Activated CD4-positive, alpha-beta T cell treated with anti-CD3 and anti-CD28 coated beads, Interleukin-10, Interleukin-2, amounts not matched to agents 100 ng/mL and 50 ng/mL, durations not matched to agents 16 hours and 8 hours (primary cell): ENCODE measurements around the gene NECTIN2.
"Not testable (repeated sequence)": the region's sequence is repeated elsewhere in the genome, so short reads cannot be mapped to it uniquely, and the experiment has no call there.

Source experiments
- DNase-seq: peaks from one replicate; pipeline ENCODE4 v3.0.0-alpha.2; 2020

Gene NECTIN2

DNA sequence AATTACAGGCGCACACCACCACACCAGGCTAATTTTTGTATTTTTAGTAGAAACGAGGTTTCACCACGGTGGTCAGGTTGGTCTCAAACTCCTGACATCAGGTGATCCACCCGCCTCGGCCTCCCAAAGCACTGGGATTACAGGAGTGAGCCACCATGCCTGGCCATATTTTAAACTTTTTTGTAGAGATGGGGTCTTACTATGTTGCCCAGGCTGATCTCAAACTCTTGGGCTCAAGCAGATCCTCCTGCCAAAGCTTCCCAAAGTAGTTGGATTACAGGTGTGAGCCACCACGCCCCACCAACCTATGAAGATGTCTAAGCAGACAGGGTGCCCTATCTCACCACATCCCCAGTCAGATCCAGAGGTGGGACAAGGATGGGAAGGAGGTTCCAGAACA is 65.8 kb downstream of the NECTIN2 start:
- not testable (repeated sequence) for DNase-seq

DNA sequence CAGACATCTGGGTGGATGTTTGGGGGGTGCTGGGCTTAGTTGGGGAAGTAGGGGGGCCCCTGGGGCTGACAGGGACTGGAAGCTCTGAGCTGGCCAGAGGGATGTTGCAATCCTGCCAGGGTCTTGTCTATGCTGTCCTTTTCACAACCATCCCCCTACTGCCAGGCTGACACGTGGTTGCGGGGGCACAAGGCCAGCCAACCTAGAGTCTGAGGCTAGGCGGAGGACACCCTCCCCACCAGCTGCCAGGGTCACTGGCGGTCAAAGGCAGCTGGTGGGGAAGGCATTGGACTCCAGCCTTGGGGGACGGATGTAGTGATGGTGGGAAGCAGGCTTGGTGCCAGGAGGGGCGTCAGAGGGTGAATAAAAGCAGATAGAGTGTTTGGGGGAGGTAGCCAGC is 66.8 kb downstream of the NECTIN2 start:
- DNase-seq = no peak

GRCh38 chr19:44913512-44914432 is 67.7 kb downstream of the NECTIN2 start:
- not testable (repeated sequence) for DNase-seq

- peak; percentile 89 for DNase-seq
Measured at GRCh38 chr19:44914433-44915206, 68.5 kb downstream of the NECTIN2 start, which contains the start of gene APOC1. Gene APOC1, plus strand, starts transcription at chr19:44914608. Its CDS starts 284 bp downstream, at chr19:44914892.

DNA sequence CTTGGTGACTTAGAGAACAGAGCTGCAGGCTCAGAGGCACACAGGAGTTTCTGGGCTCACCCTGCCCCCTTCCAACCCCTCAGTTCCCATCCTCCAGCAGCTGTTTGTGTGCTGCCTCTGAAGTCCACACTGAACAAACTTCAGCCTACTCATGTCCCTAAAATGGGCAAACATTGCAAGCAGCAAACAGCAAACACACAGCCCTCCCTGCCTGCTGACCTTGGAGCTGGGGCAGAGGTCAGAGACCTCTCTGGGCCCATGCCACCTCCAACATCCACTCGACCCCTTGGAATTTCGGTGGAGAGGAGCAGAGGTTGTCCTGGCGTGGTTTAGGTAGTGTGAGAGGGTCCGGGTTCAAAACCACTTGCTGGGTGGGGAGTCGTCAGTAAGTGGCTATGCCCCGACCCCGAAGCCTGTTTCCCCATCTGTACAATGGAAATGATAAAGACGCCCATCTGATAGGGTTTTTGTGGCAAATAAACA is 78.2 kb downstream of the NECTIN2 start:
- no peak for DNase-seq

- no peak for DNase-seq
Measured at GRCh38 chr19:44925114-44925891, 79.2 kb downstream of the NECTIN2 start.

GRCh38 chr19:44926245-44927077 is 80.4 kb downstream of the NECTIN2 start:
- not testable (repeated sequence) for DNase-seq

DNA sequence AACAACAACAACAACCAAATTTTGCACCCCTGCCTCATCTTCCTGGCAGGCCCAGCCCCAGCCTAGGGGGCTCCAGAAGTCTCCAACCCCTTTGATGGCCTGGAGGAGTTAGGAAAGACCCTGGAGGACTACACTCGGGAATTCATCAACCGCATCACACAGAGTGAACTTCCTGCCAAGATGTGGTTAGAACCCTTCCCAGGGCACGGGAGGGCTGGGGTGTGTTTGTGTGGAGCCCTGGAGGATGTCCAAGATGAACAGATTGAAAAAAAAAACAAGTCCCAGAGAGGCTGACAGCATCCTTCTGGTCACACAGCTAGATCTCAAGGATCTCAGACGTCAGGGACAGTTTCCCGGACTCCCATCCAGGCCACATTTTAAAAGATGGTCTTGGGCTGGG is 81.6 kb downstream of the NECTIN2 start:
- DNase-seq = no peak

DNA sequence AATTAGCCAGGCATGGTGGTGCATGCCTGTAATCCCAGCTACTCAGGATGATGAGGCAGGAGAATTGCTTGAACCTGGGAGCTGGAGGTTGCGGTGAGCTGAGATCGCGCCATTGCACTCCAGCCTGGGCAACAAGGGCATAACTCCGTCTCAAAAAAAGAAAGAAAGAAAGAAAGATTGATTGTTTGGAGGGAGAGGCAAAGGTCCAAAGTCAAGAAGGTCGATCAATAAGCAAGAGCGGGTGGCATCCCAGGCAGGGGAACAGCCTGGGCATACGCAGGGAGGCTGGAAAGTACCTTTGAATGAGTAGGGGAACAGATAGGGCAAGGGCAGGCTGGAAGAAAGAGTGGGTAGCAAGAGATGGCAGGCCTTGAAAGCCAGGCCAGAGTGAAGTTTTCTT is 84.0 kb downstream of the NECTIN2 start:
- DNase-seq = no peak

GRCh38 chr19:44931541-44931940 is 85.4 kb downstream of the NECTIN2 start:
- DNase-seq = no peak
